Endothelial cell of umbilical vein (primary cell): ENCODE results near the gene PIK3R2. TPM values are rescaled to one million over a fixed set of nuclear protein-coding genes. Genes with fewer than 3 reads are reported as not detected.

Experiments used
- BruUV-seq: library from RNA; stranded (reverse); fragments of 400-500 nt; replicated peaks from 2 replicates; lab custom pipeline; 2021; lab: Mats Ljungman, UMichigan
- CTCF ChIA-PET: fragments of 300-600, 350-600 bp; sonication (Branson Sonifier 250); formaldehyde crosslinking; loops from one replicate; lab custom pipeline; 2021; ENCODE audit warnings: antibody characterized with exemption, inconsistent platforms; lab: Charles Lee
- POLR2A ChIA-PET: fragments of 300-600, 350-600 bp; sonication (Branson Sonifier 250); formaldehyde crosslinking; loops from one replicate; lab custom pipeline; 2021; ENCODE audit warnings: antibody characterized with exemption, inconsistent platforms; lab: Charles Lee
- DNase-seq: peaks from one replicate; pipeline ENCODE4 v3.0.0-alpha.2; 2011; ENCODE audit warnings: low read depth, low spot score
- FAIRE-seq: peaks from 2 replicates; lab custom pipeline; 2011; peaks lifted over from hg19 to GRCh38; lab: Jason Lieb, UNC
- H2AFZ ChIP-seq: 2 replicates; pipeline ENCODE4 v1.6.0; 2012; ENCODE audit warnings: low read depth, low read length, control low read depth, inconsistent platforms
- H3K27ac ChIP-seq: 2 replicates; pipeline ENCODE4 v1.5.1; 2011; ENCODE audit warnings: low read depth, mild to moderate bottlenecking, control low read depth, low read length, moderate library complexity; ENCODE audit not compliant: insufficient read depth
- H3K27me3 ChIP-seq, 2 experiments: 2 replicates each; pipeline versions ENCODE4 v1.6.0 to v1.6.1; 2011; ENCODE audit warnings: low read length in 2 of 2, mixed read lengths in 1 of 2; ENCODE audit not compliant: control insufficient read depth in 2 of 2, insufficient read depth in 2 of 2
- H3K36me3 ChIP-seq, 2 experiments: 2 replicates in 1 of 2; 3 replicates in 1 of 2; pipeline ENCODE4 v1.5.1; 2011; ENCODE audit warnings: low read length in 2 of 2, mild to moderate bottlenecking in 1 of 2, moderate library complexity in 1 of 2; ENCODE audit not compliant: control insufficient read depth in 2 of 2, insufficient read depth in 2 of 2; ENCODE audit errors: extremely low read depth in 1 of 2
- H3K4me1 ChIP-seq: 3 replicates; pipeline ENCODE4 v1.5.1; 2011; ENCODE audit warnings: mild to moderate bottlenecking, low read length; ENCODE audit not compliant: control insufficient read depth, insufficient read depth; ENCODE audit errors: extremely low read depth
- H3K4me2 ChIP-seq: 2 replicates; pipeline ENCODE4 v1.6.1; 2011; ENCODE audit warnings: low read length, control low read depth, mixed read lengths; ENCODE audit not compliant: insufficient read depth
- H3K4me3 ChIP-seq, 3 experiments: fragments of 200-600 bp in 1 of 3; sonication (generic), shearing (Covaris generic) in 1 of 3; replicated peaks in 1 of 3; 2 replicates each; pipeline ENCODE4 v1.5.1; 2011 to 2016; ENCODE audit warnings: control low read depth in 3 of 3, low read length in 3 of 3, mild to moderate bottlenecking in 2 of 3, inconsistent platforms in 1 of 3, low read depth in 1 of 3, moderate library complexity in 1 of 3; ENCODE audit not compliant: insufficient read depth in 1 of 3
- H3K79me2 ChIP-seq: 2 replicates; pipeline ENCODE4 v1.6.0; 2012; ENCODE audit warnings: low read length, inconsistent platforms; ENCODE audit not compliant: control insufficient read depth, insufficient read depth
- H3K9ac ChIP-seq: replicated peaks from 2 replicates; pipeline ENCODE3; 2011; ENCODE audit warnings: low read length, control low read depth; ENCODE audit not compliant: insufficient read depth; ENCODE audit errors: extremely low read depth
- H3K9me1 ChIP-seq: replicated peaks from 3 replicates; pipeline ENCODE4 v1.6.0; 2011; ENCODE audit warnings: mild to moderate bottlenecking, low read length; ENCODE audit not compliant: control insufficient read depth, insufficient read depth; ENCODE audit errors: extremely low read depth
- H3K9me3 ChIP-seq: replicated peaks from 2 replicates; pipeline ENCODE4 v1.5.1; 2012; ENCODE audit warnings: low read length, inconsistent platforms; ENCODE audit not compliant: control insufficient read depth, insufficient read depth
- H4K20me1 ChIP-seq: replicated peaks from 2 replicates; pipeline ENCODE3; 2011; ENCODE audit warnings: mild to moderate bottlenecking, low read length; ENCODE audit not compliant: control insufficient read depth, insufficient read depth; ENCODE audit errors: extremely low read depth
- CTCF ChIP-seq, 2 donors: IDR thresholded peaks; 1 replicate in 1 of 2; 2 replicates in 1 of 2; pipeline ENCODE4 v1.5.1; 2011; ENCODE audit warnings: low read length in 2 of 2, mild to moderate bottlenecking in 2 of 2, moderate library complexity in 2 of 2, control low read depth in 1 of 2, inconsistent platforms in 1 of 2, low read depth in 1 of 2; ENCODE audit not compliant: insufficient read depth in 1 of 2; ENCODE audit errors: extremely low read depth in 1 of 2
- EZH2 ChIP-seq: IDR thresholded peaks from 2 replicates; pipeline ENCODE4 v1.6.1; 2012; ENCODE audit warnings: borderline replicate concordance, low read depth, mild to moderate bottlenecking, moderate library complexity, low read length, inconsistent platforms; ENCODE audit not compliant: severe bottlenecking
- FOS ChIP-seq: IDR thresholded peaks from 2 replicates; pipeline ENCODE4 v1.6.1; 2011; ENCODE audit warnings: mild to moderate bottlenecking, low read length, moderate library complexity, borderline replicate concordance; ENCODE audit not compliant: insufficient read depth
- GATA2 ChIP-seq: IDR thresholded peaks from 2 replicates; pipeline ENCODE4 v1.7.0; 2011; ENCODE audit warnings: low read depth, mild to moderate bottlenecking, moderate library complexity, mixed read lengths, low read length; ENCODE audit not compliant: insufficient read length, insufficient read depth
- JUN ChIP-seq: IDR thresholded peaks from 2 replicates; pipeline ENCODE4 v1.6.1; 2011; ENCODE audit warnings: borderline replicate concordance, low read depth; ENCODE audit not compliant: insufficient read length, insufficient read depth
- MAX ChIP-seq: IDR thresholded peaks from 2 replicates; pipeline ENCODE4 v1.6.1; 2011; ENCODE audit not compliant: insufficient read depth, insufficient read length
- MYC ChIP-seq: IDR thresholded peaks from one replicate; pipeline ENCODE4 v1.6.1; 2011; ENCODE audit warnings: mild to moderate bottlenecking, low read depth, low read length
- POLR2A ChIP-seq: IDR thresholded peaks from 2 replicates; pipeline ENCODE4 v1.6.1; 2012; ENCODE audit warnings: low read depth, mild to moderate bottlenecking, control low read depth, low read length
- POLR2AphosphoS5 ChIP-seq: IDR thresholded peaks from 2 replicates; pipeline ENCODE4 v1.6.1; 2012; ENCODE audit warnings: low read depth, mild to moderate bottlenecking, control low read depth, low read length, moderate library complexity; ENCODE audit not compliant: insufficient read depth
- dilution Hi-C: fragments of 300-500 bp; cut with MboI; formaldehyde crosslinking; loops from one replicate; pipeline ENCODE4 v1.15.0; 2019; ENCODE audit warnings: low sequenced_read_pairs; ENCODE audit not compliant: extremely low pct_ligation_motif_present
- intact Hi-C: fragments of 100-400 bp; cut with micrococcal nuclease; formaldehyde crosslinking; loops from one replicate; pipeline ENCODE4 v1.10.0; 2022
- polyA plus RNA-seq, 4 experiments: library from polyadenylated mRNA; depleted of rRNA in 3 of 4; stranded (reverse) in 3 of 4; unstranded in 1 of 4; fragments of >200 nt; gene quantifications; 2 replicates each; pipeline versions ENCODE4 v1.2.1 to v1.2.3, GENCODE V29; 2011 to 2012; ENCODE audit warnings: missing spikeins in 1 of 4
- total RNA-seq: library from RNA; stranded (reverse); gene quantifications from 2 replicates; pipeline ENCODE4 v1.2.3, GENCODE V29; 2021

Gene PIK3R2
- total and polyA plus RNA-seq, 2 donors (not counting 3 experiments of a cell fraction or from before 2014, with no cell fraction given) = 8.1 to 15.2 TPM

- dilution Hi-C loops (no loop called here), intact Hi-C loops (no loop called here)
- no TSS peak for BruUV-seq
- Histone ChIP-seq H3K4me1 (no peaks in the 10 kb centered on the region), H3K9ac (no peak overlapping the region), H3K27ac (no peak overlapping the region), H3K79me2 (no peaks in the 10 kb centered on the region), H3K9me1 (no peaks in the 10 kb centered on the region), H3K27me3 (no peaks in the 10 kb centered on the region), H3K4me3 (no peak overlapping the region), H3K36me3 (no peaks in the 10 kb centered on the region), H3K9me3 (no peaks in the 10 kb centered on the region), H3K4me2 (no peak overlapping the region), H4K20me1 (no peaks in the 10 kb centered on the region), H2AFZ (no peak overlapping the region)
- no peak for TF ChIP-seq EZH2
- TF ChIP-seq JUN = no peak
- TF ChIP-seq MAX = no peak
- TF ChIP-seq CTCF (IDR thresholded peaks at IDR 0.05; ENCODE audit: extremely low read depth in 1 of 2, insufficient read depth in 1 of 2, low read depth in 1 of 2, low read length in 2 of 2) = no peak
- no peak for TF ChIP-seq GATA2
- no peak for TF ChIP-seq POLR2A
- no peak for TF ChIP-seq MYC
- TF ChIP-seq POLR2AphosphoS5 = no peak
- TF ChIP-seq FOS = no peak
- DNase-seq (no peak), FAIRE-seq (no peak)
- CTCF ChIA-PET = interaction anchor here (2.0 to 4.1 kb wide), 3 partner anchors 13 to 28 kb away, joined by 5 to 17 read pairs (median 5); no protein-coding TSS in a partner anchor
- POLR2A ChIA-PET = no interaction called here
These were observed 11.9 kb upstream of the PIK3R2 start for GRCh38 chr19:18141031-18141430.
